AG04449 (cell line): ENCODE results near the gene ACTN1.
A peak's percentile ranks its signal among the peaks of the same experiment; 100 is the strongest.

Experiments used
- CTCF ChIA-PET: fragments of 350-600 bp; formaldehyde crosslinking; extraction: SDS; loops from one replicate; lab custom pipeline; 2021; ENCODE audit warnings: antibody characterized with exemption; lab: Yijun Ruan, JAX
- POLR2A ChIA-PET: fragments of 400-600, 350-600 bp; formaldehyde crosslinking; extraction: SDS; loops from one replicate; lab custom pipeline; 2020; ENCODE audit warnings: antibody characterized with exemption, inconsistent platforms; lab: Yijun Ruan, JAX
- DNase-seq: peaks from one replicate; pipeline ENCODE4 v3.0.0-alpha.2; 2010; ENCODE audit warnings: low read depth, low spot score
- H3K4me3 ChIP-seq: 2 replicates; pipeline ENCODE4 v1.5.1; 2011; ENCODE audit warnings: low read depth, mild to moderate bottlenecking, control low read depth, low read length
- CTCF ChIP-seq: IDR thresholded peaks from one replicate; pipeline ENCODE4 v1.5.1; 2011; ENCODE audit warnings: mild to moderate bottlenecking, moderate library complexity, low read length, control low read depth, inconsistent platforms; ENCODE audit not compliant: insufficient read depth; ENCODE audit errors: missing control alignments

Gene ACTN1

GRCh38 chr14:68944162-68944561 lies 34.9 kb downstream of the ACTN1 start:
- TF ChIP-seq CTCF, result no peak
- no peak for DNase-seq
- H3K4me3 ChIP-seq, result no peak overlapping the region
- ChIA-PET CTCF (interaction anchor here (1.1 kb wide), 1 partner anchor 33 kb away, joined by 3 read pairs; no protein-coding TSS in a partner anchor), POLR2A (no interaction called here)

DNA sequence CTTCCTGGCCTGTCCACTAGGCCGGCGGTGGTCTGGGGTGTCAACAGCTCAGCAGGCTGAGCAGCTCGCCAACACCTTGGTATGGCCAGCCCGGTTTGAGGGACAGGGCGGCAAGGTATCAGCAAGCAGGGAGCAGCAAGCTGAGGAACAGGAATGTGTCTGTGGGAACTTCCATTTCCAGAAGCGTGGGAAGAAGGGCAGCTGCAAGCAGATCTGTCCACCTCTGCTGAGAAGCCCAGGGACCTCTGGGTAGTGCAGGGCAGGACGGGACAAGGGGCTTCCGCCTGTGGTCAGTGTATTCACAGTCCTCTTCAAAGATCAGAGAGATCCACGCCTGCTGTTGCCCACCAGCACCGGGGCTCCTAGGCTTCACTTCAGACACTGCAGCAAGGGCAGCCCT lies 36.0 kb downstream of the ACTN1 start:
- TF ChIP-seq CTCF, result no peak
- ChIA-PET POLR2A (interaction anchor here (1.5 kb wide), 1 partner anchor 16 kb away, joined by 3 read pairs; no protein-coding TSS in a partner anchor), CTCF (interaction anchor here (1.4 to 1.7 kb wide), 2 partner anchors 16 to 29 kb away, joined by 3 to 4 read pairs; no protein-coding TSS in a partner anchor)
- H3K4me3 ChIP-seq, result no peak overlapping the region
- DNase-seq, result no peak

DNA sequence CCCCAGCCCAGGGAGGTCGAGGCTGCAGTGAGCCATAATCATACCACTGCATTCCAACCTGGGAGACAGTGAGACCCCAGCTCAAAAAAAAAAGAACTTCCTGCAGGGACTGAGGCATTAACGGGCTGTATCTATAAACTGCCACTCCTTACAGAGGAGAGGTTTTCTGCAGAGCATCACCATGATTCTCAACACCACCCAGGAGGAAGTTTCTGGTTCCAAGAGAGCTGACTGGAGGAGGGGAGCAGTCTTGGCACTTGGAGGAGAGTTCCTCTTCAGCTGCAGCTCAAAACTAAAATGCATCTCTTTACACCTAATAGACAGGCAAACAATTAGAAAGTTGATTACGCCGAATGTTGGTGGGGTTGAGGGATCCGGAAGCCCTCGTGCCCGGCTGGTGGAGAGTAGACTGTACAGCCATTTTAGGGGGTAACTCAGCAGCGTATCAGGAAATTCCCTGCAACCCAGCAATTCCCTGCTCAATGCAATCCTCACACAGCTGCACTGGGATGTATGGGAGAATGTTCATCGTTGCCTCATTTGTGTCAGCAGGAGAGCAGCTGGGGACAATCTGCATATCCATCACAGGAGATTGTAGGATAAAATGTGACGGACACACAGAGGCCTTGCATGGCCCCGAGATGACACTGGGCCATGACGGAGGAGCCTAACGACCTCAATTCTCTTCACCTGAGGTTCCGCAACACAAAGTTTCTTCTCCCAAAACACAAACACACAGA lies 36.6 kb downstream of the ACTN1 start:
- no peak for TF ChIP-seq CTCF
- DNase-seq, result no peak
- CTCF ChIA-PET, result interaction anchor here (0.6 to 4.1 kb wide), 18 partner anchors 9 to 165 kb away, joined by 3 to 23 read pairs (median 4); no protein-coding TSS in a partner anchor
- POLR2A ChIA-PET, result interaction anchor here (1.0 to 1.6 kb wide), 7 partner anchors 9 to 137 kb away, joined by 3 to 10 read pairs (median 4); partner anchors contain the start of gene ACTN1
- no peak overlapping the region for H3K4me3 ChIP-seq

GRCh38 chr14:68941820-68942219 lies 37.3 kb downstream of the ACTN1 start:
- H3K4me3 ChIP-seq, result no peak overlapping the region
- TF ChIP-seq CTCF, result peak; percentile 87
- DNase-seq, result peak; percentile 93
- CTCF ChIA-PET, result interaction anchor here (0.6 to 4.1 kb wide), 18 partner anchors 9 to 165 kb away, joined by 3 to 23 read pairs (median 4); no protein-coding TSS in a partner anchor
- POLR2A ChIA-PET, result interaction anchor here (1.0 to 1.6 kb wide), 7 partner anchors 10 to 137 kb away, joined by 3 to 10 read pairs (median 4); partner anchors contain the start of gene ACTN1

DNA sequence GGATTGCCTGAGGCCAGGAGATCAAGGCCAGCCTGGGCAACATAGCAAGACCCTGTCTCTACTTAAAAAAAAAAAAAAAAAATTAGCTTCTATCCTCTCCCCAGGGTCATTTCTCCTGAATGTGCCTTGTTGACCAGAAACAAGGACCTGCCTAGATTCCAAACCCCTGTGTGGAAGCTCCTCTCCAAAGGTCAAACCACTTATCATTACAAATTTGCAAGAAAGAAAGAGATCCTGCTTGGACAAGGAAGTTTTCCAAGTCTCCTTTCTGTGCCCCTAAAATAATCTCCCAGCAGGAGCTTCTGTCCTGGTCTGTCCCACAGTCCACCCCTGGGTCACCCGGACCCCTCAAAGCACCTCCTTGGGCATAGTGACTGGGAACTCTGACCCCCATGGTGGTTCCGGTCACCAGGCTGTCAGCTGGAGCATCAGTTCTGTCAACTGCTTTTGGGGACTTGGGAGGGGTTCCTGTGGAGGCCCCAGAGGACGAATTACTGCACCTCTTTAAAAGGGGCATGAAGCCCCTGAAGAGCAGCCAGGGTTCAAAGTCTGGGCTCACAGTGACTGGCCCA lies 38.4 kb downstream of the ACTN1 start:
- POLR2A ChIA-PET, result interaction anchor here (0.9 to 3.2 kb wide), 7 partner anchors 9 to 39 kb away, joined by 4 to 32 read pairs (median 6); no protein-coding TSS in a partner anchor
- no peak for TF ChIP-seq CTCF
- no peak for DNase-seq
- H3K4me3 ChIP-seq, result no peak overlapping the region
- CTCF ChIA-PET, result interaction anchor here (0.6 to 4.6 kb wide), 15 partner anchors 8 to 189 kb away, joined by 3 to 29 read pairs (median 5); no protein-coding TSS in a partner anchor
